EH (cell line): ENCODE data around the gene SEMA3G.

Source experiments
- DNase-seq: peaks from one replicate; pipeline ENCODE4 v3.0.0-alpha.2; 2015; ENCODE audit warnings: low read depth

SEMA3G gene

GRCh38 chr3:52415800-52416199 is 29.1 kb downstream of the SEMA3G start:
- no peak for DNase-seq

DNA sequence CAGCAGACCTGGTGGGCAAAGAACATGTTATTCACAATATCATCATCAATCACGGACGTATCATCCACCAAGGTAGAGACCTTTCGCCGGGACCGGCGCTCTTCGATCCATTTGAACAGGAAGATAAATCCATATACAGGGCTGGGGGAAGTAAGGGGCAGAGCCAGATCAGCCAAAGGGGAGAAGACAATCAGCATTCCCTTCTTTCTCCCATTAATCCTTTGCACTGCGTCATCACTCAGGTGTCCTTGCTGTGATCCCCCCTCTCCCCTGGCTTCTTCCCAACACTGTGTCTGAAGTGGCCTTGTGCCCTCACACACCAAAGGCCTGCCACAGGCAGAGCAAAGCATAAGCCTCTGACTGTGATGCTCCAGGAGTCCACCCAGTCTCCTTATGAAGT is 36.4 kb downstream of the SEMA3G start:
- DNase-seq = no peak

DNA sequence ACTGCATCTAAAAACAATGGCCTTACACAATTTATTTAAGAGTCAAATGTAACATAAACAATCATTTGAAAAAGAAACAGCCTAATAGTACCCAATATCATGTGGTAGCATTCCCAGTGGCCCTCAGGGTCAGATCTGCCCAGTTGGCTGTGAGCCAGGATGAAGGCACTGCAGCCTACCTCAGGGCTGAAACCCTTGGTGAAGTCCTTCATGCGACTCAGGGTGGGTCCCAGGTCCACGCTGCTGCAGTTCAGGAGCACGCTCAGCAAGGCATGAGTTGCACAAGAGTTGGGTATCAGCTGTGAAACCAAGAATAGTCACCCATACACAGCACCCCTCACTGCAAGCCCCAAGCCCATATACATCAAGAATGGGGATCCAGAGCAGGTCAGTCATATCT is 37.1 kb downstream of the SEMA3G start:
- DNase-seq = no peak

DNA sequence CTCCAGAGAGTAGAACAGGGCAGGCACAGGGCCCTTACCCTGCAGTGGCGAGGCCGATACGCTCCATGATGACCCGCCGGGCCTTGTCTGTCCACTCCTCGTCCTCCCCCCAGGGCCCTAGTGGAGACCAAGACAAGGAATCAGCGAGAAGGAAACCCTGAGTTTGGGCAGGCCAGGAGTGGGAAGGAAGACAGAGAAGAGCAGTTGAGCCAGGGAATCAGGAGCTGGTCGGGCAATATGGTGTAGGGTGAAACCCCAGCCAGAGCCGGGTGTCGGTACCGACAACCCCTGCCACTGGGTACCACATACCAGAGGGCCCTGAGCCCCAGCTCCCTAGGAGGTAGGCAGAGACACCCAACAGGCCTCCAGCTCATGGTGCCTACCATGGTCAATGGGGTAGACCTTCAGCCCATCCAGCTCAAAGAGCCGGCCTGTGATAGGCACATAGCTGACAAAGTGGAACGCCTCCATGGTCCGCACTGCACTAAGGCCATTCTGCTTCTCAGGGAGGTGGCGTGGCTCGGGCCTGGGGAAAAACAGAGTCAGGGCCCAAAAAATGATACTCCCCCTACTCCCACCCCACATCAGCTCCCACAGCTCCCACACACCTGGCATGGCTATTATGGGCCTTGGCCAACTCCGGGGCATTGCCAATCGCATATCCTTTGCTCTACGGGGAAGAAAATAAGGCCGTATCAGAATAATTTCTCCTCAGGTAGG is 38.0 kb downstream of the SEMA3G start:
- no peak for DNase-seq

GRCh38 chr3:52406231-52406661 is 38.7 kb downstream of the SEMA3G start:
- DNase-seq = no peak

DNA sequence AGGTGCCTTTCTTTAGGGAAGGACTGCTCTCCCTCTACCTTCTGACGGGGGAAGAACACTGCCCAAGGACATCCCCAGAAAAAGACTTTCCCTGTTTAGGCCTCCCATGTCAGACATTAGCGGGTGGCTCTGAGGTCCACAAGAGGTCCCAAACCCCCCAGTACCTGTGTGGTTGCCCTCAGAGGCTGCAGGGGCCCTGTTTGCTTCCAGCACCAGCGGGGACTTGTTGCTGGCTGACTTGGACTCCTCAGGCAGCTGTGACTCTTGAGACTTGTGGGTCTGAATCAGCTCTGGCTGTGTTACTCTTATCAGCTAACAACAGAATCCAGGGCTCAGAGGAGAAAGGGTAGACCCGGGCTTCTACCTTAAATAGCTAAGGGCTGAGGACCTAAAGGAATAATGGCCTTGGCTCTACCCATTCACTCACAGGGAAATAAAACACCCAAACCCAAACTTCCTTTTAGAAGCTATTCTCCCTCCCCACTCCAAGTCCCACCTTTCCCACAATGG is 39.2 kb downstream of the SEMA3G start:
- no peak for DNase-seq

DNA sequence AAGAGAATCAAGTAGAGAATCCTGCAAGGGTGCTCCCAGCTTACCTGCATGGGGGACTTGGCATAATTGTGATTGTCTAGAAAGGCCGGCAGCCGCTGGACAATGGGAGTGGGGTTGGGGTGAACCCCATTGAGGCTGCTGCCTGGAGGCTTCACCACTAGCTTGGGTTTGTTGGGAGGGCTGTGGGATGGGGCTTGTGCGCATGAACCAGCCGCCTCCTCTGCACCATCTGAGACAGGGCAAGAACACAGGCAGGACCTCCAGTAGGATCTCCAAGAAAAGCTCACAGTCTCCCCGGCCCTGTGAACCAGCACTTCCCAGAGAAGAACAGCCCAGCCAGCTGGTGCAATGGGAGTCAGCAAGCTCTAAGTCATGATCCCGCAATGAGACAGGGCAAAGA is 39.8 kb downstream of the SEMA3G start:
- DNase-seq = no peak

GRCh38 chr3:52404391-52404790 is 40.5 kb downstream of the SEMA3G start:
- DNase-seq = no peak

DNA sequence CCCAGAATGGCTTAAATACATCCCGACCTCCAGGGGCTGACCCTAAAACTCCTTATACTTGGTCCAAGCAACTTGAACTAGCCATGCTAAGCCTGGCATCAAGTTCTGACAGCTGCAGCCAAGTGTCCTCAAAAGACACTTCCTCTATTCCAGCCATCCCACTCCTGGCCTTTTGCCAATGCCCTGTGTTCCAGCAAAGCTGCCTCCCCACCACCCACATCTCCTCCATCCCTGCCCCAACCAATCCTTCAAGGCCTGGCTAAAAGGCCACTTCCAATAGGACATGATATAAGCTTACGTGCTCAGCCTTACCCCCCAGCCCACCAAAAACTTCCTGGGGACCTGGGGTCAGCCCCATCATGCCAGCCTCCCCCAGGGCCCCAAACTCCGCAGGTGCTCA is 40.9 kb downstream of the SEMA3G start:
- DNase-seq = no peak

- no peak for DNase-seq
Measured at GRCh38 chr3:52403271-52403841, 41.5 kb downstream of the SEMA3G start.

DNA sequence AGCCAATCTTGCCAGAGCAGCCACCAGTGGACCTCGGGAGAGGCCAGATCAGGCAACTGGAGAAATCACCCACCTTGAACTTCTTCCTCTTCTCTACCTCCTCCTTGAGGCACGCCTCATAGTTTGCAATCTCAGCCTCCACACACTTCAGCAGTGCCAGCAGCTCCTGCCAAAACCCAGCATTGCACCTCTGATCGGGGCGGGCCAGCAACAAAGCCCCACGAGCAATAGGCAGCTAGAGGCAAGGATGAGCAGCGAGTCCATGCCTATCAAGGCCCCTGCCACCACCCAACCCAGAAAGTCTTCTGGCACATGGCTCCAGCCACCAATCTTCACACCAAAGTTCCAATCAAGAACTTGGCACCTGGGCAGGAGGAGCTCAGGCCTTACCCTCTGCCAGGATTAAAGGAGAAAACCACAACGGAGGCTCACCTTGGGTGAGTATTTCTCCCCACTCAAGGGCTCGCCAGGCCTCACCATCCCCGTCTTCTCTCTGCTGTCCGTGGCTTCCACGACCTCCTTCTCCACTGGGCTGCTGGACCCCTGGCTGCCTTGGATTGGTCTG is 42.1 kb downstream of the SEMA3G start:
- DNase-seq = no peak

GRCh38 chr3:52402101-52402521 is 42.8 kb downstream of the SEMA3G start:
- peak; percentile 16 for DNase-seq

DNA sequence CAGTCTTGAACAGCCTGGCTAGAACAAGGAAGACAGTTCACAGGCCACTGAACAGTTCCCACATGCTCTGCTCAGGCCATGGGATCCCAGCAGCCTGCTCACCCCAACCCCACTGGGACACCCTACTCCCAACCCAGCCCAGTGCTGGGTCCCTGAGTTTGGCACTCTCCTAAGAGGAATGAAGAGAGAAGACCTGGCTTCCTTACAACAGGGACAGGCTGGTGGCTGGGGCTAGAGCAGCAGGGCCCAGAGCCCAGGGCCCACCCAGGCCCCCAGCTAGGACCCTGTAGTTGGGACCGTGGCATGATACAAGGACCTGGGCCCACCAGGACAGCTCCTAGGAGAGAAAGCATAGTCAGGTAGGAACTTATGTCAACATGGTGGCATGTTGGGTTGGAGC is 43.4 kb downstream of the SEMA3G start:
- no peak for DNase-seq

DNA sequence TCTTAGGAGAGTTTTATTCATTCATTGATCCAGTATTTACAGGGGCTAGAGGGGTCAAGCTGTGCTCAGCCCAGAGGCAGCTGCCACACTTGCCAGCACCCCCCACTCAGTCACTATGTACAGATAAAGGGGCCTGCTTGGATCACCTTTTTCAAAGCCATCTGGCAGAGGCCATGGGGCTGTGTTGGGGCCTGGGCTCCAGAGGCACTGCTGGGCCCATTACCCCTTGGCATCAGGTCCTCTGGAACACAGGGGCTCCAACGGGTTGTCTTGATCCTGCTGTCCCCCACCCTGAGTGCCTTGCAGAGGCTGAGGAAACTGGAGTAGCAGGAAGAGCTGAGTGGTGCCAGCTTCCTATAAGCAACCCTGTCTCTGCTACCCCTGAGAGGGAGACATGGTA is 43.9 kb downstream of the SEMA3G start:
- DNase-seq = no peak

DNA sequence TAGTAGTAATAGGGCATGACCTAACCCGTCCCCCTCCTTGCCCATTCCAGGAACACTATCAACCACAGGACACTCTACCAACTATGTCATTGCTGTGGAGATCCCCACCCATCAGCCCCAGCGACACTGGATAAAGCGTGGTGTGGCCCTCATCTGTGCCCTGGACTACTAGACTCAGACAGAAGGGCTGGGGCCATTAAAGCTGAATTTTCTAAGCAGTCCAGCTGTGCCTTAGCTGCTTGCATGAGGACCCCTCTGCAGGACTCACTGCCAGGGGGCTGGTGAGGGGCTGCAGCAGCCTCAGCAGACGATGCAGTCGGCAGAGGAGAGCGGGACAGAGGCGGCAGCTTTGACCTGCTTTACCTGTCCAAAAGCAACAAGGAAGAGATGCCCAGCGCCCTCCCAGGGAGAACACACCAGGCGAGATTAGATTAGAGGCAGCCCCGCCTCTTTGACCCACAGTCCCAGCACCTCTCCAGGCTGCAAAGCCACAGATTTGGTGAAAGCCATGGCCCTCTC is 44.6 kb downstream of the SEMA3G start:
- no peak for DNase-seq

DNA sequence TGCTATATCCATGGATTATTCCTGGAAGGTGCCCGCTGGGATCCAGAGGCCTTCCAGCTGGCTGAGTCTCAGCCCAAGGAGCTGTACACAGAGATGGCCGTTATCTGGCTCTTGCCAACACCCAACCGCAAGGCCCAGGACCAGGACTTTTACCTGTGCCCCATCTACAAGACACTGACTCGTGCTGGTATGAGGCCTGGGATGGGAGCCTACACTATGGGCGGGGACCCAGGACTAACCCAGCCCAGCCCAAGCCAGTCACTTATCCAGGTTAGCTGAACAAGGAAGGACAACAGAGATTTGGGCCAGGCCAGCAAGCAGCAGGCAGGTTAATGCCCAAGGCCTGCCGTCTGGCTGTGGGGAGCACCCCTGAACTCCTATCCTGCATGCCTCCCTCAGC is 45.3 kb downstream of the SEMA3G start:
- no peak for DNase-seq

- no peak for DNase-seq
Measured at GRCh38 chr3:52399131-52399530, 45.8 kb downstream of the SEMA3G start.

DNA sequence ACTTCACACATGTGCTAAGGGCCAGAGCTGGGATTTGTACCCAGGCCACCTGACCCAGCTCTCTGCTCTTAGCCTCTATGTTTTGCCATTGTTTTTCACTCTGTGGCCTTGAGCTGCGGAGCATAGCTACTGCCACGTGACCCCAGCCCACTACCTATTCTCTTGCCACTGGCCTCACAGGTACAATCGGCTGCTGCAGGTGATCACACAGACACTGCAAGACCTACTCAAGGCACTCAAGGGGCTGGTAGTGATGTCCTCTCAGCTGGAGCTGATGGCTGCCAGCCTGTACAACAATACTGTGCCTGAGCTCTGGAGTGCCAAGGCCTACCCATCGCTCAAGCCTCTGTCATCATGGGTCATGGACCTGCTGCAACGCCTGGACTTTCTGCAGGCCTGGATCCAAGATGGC is 46.2 kb downstream of the SEMA3G start:
- no peak for DNase-seq

GRCh38 chr3:52397676-52398399 is 47.1 kb downstream of the SEMA3G start:
- no peak for DNase-seq

DNA sequence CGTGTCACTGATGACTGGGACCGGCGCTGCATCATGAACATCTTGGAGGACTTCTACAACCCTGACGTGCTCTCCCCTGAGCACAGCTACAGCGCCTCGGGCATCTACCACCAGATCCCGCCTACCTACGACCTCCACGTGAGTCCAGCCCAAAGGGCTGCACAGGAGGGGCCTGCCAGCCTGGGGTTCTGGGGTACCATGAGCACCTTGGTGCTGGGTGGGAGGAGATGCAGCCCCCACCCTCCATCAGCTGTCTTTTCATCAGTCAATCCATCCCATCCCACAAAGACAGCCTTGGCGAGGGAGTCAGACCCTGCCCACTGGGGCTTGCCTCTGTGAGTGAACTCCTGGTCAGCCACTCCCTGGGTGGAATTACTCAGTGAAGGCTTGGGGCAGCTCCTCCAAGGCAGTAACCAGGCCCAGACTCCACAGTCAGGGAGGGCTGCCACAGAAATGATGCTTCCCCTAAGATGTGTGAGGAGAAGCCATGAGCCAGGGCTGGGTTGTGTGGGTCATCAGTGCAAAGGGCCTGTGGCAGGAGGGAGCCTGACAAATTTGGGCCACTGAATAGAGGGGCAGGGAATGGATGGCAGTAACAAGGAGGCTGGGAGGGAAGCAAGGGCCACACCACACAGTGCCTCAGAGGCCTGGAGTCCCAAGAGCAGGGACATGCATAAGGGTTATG is 47.9 kb downstream of the SEMA3G start:
- no peak for DNase-seq

- no peak for DNase-seq
Measured at GRCh38 chr3:52396011-52396906, 48.6 kb downstream of the SEMA3G start.
